ENCODE measurements around the gene MC1R. TPM values are rescaled to one million over a fixed set of nuclear protein-coding genes. Genes with fewer than 3 reads are reported as not detected.

MC1R gene
- total RNA-seq = 2.7 and 2.9 TPM in 2 replicates

GRCh38 chr16:89918453-89919347 is at the start of gene MC1R:
Gene MC1R, plus strand, starts transcription at chr16:89918862. Its CDS starts 397 bp downstream, at chr16:89919259.

GRCh38 chr16:89873109-89873971 is 45.3 kb upstream of the MC1R start, which contains the start of gene TCF25:
Gene TCF25, plus strand, starts transcription at chr16:89873592. Its CDS starts 76 bp downstream, at chr16:89873668.

GRCh38 chr16:89922884-89923639 is 4.4 kb downstream of the MC1R start, which contains the start of gene TUBB3:
Gene TUBB3, plus strand, starts transcription at chr16:89923342. Its CDS starts 60 bp downstream, at chr16:89923402.

Other genes starting within 250 kb of the MC1R start
- gene CDK10, start 232.2 kb upstream of the MC1R start, total RNA-seq = 37.0 and 45.8 TPM in 2 replicates
- 11.2 and 15.3 TPM in 2 replicates for gene SPATA2L, start 217.2 kb upstream of the MC1R start, total RNA-seq
- gene VPS9D1, start 198.0 kb upstream of the MC1R start, total RNA-seq = 6.9 and 7.2 TPM in 2 replicates
- 24.1 and 24.9 TPM in 2 replicates for gene ZNF276, start 197.3 kb upstream of the MC1R start, total RNA-seq
- gene FANCA, start 102.2 kb upstream of the MC1R start, total RNA-seq = 38.4 and 49.5 TPM in 2 replicates
- 1.2 and 2.2 TPM in 2 replicates for gene SPIRE2, start 90.4 kb upstream of the MC1R start, total RNA-seq
- 137 and 150 TPM in 2 replicates for gene TCF25, start 45.3 kb upstream of the MC1R start, total RNA-seq
- 130 and 167 TPM in 2 replicates for gene TUBB3, start 4.5 kb downstream of the MC1R start, total RNA-seq
- gene DEF8, start 29.9 kb downstream of the MC1R start, total RNA-seq = 87.5 and 93.1 TPM in 2 replicates
- gene DBNDD1, start 100.6 kb downstream of the MC1R start, total RNA-seq = 24.9 and 34.3 TPM in 2 replicates
- not detected in 2 replicates for gene PRDM7, start 158.5 kb downstream of the MC1R start, total RNA-seq